HG03520 (cell line): Measurements from ENCODE around the gene TBXAS1.

ENCODE experiments used
- ATAC-seq: cut with Tn5 transposase; IDR thresholded peaks from one replicate; pipeline ENCODE4 v1.9.1; 2021; ENCODE audit warnings: mild to moderate bottlenecking, moderate library complexity; ENCODE audit not compliant: unreplicated experiment

TBXAS1 gene

DNA sequence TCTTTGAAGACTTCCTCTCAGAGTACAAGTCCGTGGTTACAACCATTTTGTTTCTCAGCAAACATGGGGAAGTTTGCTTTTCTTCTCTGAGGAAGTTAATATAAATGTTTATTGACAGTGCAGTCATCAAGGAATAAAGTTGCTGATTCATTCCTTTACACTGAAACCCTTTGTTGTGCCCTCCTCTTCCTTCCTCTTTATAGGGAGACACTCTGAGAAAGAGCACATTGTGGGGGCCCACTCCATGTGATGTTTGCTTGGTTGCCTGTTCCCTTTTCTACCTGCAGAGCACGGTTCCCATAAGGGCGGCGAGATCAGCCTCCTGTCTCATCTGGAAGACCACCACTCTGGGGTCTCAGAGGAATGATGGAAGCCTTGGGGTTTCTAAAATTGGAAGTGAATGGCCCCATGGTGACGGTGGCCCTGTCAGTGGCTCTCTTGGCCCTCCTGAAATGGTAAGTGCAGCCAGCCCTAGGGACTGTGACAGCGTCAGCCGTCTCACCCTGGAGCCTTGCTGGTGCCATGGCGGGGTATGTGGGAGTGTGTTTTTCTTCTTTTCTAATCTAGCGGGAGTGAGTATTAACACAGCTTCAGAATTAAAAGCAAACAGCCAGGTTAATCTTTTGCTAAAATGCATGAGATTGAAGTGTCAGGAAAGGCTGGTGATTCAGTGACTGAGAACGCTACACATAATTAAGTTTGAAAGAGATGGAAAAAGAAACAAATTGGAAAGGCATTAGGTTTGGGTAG, at the start of gene TBXAS1:
Gene TBXAS1 (plus strand): TSS at position 240 of the 750 bp plus-strand sequence. CDS start 127 bp downstream, at position 367.
- peak; percentile 50 for ATAC-seq

DNA sequence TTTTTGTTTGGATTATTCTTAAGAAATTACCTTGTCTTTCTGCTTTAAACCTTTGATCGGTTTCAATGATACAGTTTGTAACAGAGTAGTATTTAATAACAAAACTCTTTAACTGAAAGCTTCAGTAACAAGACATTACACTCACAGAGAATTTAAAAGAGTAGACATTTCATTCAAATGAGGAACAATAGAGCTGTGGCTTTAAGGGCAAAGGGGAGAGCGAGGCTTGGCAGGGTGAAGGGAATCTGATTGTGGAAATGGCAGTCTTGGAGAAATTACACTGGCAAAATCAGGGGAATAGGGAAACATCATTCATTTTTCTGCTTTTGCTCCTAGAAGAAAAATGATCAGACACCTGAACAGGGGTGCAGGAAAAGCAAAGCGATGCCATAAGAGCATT, 46.1 kb upstream of the TBXAS1 start:
- no peak for ATAC-seq

DNA sequence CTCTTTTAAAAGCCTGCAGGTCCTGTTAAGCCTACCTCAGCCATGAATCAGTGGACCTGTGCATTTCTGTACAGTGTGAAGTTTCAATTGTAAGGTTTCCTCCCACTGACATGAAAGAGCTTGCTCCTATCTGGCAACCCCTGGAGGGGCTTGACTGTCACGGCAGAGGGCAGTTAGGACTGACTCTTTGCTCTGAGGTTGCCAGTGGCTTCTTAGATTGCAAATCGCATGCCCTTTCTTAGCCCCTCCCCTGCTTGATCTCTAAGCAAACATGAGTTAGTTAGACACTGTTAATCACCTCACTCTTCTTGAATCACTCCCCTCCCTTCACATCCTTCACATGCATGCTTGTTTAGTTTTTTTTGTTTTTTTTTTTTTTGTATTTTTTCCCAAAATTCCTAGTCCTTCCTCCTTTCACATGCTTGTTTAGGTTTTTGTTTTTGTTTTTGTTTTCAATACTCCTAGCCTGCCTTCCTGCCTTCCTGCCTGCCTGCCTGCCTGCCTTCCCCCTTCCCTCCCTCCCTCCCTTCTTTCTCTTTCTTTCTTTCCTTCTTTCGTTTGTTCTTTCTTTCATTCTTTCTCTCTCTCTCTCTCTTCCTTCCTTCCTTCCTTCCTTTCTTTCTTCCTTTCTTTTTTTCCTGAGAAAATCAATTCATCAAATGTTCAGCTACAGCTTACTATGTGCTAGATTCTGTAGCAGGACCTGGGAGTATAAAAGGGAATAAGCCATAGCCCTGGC, 45.2 kb upstream of the TBXAS1 start:
- ATAC-seq, result no peak

DNA sequence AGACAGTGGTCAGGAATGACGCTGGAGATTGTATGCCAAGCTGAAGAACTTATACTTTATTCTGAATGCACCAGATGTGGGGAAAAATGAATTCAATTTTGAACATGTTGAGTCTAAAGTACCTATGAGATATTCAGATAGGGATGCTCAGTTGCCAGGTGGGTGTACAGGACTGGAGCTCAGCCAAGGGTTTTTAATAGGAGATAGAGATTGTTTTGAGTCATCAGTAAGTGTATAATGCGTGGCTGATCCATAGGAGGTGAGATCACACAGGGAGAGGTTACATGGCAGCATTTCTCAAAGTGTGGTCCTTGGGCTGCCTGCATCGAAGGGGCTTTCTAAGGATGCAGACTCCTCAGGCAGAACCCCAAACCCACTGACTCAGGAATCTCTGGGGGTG, 44.4 kb upstream of the TBXAS1 start:
- ATAC-seq, result no peak

DNA sequence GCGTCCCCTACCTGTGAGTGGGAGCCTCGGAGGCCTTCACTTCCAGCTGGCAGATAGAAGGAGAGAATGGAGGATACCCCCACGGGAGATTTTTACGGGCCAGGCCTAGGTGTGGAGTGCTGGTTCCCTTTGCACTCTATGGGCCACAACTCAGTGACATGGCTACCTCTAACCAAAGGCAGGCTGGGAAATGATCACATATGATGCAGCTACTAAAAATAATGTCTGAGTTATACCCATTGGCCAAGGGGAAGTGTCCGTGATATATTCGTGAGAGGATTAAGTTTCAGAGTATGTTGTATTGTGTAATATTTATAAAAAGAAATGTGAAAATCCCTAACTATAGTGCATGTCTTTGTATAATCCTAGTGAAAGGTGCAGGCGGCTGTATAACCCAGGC, 37.7 kb upstream of the TBXAS1 start:
- ATAC-seq, result no peak

DNA sequence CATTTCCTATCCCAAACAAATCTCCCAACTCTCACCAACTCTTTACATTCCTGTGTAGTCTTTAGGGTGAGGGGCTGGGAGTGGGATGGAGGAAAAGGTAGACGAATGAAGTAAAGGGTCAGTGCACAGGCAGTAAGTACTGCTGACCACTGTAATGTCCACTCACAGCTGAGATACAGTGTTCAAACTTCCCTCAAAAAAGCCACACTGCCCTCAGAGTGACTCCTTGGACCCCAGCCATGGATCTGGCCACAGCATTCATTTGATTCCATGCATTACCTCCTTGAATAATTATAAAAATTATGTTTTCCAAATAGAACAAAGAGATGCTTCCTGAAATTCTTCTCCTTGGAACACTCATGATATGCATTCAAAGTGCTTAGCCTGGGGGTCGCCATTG, 31.5 kb upstream of the TBXAS1 start:
- ATAC-seq, result no peak

DNA sequence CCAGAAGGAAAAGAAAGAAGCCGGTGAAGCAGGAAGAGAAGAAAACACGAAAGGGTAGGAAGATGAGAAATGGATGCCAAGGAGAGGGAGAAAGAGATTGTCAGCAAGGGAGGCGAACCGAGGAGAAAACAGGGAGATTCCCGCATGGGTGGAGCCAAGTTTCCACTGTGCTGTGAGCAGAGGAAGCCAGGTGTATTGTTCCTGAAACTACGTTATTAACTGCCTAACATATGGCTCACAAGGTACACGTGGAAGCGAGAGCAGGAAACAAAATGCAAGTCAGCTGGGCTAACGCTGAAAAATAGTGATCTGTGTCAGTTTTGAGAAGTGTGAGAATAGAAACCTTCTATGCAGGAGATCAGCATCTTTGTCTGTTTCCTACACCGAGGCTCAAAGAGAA, 30.8 kb upstream of the TBXAS1 start:
- ATAC-seq, result peak; percentile 56

DNA sequence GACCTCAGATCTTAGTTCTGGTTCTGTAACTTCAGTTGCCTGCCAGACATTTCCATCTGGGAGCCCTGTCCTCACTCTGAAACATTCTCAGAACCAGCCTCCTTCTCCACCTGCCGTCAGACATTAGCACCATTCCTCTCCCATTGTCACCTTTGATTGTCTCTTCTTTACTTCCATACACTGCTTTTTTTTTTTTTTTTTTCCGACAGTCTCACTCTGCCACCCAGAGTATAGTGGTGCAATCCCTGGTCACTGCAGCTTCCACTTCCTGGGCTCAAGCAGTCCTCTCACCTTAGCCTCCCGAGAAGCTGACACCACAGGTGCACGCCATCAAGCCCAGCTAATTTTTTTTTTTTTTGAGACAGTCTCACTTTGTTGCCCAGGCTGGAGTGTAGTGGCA, 30.2 kb upstream of the TBXAS1 start:
- no peak for ATAC-seq

DNA sequence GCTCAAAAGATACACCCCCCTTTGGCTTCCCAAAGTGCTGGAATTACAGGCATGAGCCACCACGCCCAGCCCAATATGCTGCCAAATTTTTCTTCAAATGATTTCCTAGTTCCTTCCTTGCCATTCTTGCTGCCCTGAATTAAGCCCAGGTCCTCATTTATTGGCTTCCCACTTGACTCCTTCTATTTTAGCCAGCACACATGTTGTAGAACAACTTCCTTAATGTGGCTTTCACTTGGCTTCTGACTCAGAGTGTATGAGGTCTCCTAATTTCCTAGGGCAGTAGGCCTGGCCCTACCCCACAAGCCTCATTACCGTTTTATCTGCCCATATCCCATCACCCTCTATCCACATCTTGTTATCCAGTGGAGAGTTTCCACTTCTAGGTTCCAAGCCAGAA, 29.5 kb upstream of the TBXAS1 start:
- ATAC-seq, result no peak

DNA sequence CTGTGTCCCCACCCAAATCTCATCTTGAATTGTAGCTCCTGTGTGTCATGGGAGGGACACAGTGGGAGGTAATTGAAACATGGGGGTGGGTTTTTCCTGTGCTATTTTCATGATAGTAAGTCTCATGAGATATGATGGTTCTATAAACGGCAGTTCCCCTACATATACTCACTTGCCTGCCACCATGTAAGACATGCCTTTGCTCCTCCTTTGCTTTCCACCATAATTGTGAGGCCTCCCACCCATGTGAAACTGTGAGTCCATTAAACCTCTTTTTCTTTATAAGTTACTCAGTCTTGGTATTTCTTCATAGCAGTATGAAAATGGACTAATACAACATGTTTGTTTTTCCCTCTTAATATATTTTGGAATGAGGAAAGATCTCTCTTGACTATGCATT, 24.5 kb upstream of the TBXAS1 start:
- ATAC-seq, result no peak

DNA sequence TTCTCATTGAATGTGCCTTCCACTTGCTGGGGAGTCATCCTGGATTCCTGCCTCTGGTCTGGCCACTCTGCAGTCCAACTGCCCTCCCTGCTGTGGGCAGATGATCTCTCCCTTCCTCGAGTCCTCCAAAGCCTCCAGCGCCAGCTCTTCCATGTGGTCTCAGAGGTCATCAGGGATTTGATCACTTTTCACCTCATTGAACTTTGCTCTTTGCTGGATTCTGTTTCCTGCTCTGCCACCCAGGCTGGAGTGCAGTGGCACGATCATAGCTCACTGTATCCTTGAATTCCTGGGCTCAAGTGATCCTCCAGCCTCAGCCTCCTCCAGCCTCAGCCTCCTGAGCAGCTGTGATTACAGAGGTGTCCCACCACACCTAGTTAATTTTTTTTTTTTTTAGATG, 22.1 kb upstream of the TBXAS1 start:
- no peak for ATAC-seq

DNA sequence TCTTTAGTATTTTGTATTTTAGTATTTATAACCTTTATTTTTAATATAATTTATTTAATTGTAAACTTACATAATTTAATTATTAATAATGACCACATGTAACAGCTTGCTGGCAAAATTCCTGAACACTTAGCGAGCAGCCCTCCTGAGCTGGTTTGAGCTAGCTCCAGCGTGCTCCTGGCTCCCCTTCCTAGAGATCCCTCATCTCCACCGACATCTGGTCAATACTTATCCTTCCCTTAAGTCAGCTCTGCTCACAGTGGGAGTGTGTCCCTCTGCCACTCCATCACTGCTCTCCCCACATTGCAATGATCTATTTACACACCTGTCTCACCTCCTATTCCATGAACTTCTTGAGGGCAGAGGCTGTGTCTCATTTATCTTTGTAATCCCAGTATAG, 20.6 kb upstream of the TBXAS1 start:
- no peak for ATAC-seq

DNA sequence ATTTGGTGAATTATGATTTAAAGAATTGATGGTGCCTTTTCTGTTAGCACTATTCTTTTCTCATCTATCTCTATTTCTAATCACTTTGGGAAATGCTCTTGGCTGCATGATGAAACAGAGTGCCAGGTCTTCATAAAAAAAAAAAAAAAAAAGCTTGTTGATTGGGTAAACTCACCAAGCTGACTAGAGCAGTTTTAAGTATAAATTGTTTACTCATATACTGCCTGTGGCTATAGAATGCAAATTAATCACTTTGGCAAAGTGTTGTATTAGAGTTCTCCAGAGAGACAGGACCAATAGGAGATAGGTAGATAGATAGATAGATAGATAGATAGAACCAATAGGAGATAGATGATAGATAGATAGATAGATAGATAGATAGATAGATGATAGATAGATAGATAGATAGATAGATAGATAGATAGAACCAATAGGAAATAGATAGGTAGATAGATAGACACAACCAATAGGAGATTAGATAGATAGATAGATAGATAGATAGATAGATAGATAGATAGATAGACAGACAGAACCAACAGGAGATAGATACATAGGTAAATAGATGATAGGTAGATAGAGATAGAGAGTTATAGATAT, 20.1 kb upstream of the TBXAS1 start:
- ATAC-seq, result no peak

DNA sequence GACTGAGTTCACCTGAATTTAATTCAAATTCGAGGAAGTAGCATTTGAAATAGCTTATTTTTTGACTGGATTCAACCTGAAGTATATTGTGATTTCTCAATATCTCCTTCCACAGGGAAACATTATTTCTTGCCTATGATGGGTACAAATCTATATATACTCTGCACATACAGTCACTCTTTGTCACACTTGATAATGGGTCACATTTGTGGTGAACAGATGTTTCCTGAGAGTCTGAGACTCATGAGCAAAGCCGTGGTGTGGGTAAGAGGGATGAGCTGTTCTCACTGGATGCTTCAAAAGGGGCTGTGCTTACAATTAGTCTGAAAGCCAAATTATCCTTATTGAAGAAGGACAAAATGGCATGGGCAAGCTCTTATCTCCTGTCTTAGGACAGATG, 18.0 kb upstream of the TBXAS1 start:
- ATAC-seq, result no peak

DNA sequence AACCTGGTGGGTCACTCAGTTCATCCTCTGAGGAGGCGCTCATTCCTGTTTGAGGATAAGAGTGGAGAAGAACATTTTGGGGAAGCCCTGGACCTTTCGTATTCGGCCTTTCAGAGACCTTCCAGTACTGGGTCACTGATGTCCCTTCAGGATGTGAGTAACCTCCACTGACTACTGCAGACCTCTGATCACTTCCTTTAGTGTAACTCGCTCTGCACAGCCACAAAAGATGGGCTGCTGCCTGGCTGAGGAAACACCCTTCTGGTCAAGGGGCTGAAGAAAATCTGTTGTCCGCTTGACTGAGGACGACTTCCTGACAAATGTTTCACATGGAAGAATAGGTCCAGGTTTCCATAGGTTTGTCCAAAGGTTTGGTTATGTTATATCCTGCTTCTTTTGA, 15.9 kb upstream of the TBXAS1 start:
- no peak for ATAC-seq

DNA sequence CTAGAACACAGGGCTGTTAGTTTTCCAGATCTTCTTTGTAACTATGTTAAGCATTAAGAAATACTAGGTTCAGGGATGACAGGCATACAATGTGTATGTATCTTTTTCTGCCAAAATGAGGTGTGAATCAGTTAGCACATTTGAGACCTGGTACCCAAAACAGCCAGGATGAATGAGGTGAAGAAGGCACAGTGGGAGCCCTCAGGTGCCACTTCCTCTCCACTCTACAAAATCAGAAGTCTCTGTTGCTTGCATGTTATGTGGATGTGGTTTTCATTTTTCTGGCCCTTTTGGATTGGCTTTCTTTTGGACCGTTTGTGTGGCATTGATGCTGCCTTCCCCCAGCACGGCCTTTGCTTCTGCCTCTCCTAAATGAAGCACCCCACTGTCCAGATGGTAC, 15.4 kb upstream of the TBXAS1 start:
- ATAC-seq, result no peak

DNA sequence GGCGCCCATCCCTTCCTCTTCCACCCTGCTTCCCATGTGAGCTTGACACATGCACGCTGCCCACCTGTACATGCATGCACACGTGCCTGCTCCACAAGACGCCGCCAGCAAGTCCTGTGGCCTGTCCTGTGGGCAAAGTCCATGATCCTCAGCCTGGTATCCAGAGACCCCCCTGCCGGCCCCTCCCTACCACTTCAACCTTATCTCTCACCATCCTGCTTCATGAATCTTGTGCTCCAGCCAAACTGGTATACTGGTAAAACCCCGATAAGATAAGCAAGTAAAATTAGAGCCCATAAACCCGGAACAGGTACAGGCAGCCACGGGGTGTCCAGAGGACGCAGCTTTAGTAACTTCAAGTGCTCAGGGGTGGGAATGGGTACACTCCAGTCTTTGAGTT, 11.8 kb upstream of the TBXAS1 start:
- ATAC-seq, result no peak

DNA sequence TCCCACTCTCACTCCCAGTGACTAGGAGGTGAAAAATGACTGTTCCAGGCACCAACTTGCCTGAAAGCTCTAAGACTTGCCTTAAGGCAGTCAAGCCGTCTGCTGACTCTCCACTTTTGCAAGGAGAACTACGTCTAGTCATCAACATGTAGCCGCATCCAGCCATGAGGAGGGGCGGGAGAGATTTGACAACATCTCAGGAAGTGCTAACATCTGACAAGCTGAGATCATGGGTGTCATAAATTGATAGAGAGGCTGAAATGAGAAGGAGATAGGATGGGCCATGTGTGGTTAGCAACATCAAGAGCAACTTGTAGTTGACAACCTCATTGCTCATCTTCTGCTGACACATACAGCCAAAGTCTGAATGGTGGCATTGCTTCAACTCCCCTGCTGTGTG, 9.0 kb upstream of the TBXAS1 start:
- no peak for ATAC-seq

DNA sequence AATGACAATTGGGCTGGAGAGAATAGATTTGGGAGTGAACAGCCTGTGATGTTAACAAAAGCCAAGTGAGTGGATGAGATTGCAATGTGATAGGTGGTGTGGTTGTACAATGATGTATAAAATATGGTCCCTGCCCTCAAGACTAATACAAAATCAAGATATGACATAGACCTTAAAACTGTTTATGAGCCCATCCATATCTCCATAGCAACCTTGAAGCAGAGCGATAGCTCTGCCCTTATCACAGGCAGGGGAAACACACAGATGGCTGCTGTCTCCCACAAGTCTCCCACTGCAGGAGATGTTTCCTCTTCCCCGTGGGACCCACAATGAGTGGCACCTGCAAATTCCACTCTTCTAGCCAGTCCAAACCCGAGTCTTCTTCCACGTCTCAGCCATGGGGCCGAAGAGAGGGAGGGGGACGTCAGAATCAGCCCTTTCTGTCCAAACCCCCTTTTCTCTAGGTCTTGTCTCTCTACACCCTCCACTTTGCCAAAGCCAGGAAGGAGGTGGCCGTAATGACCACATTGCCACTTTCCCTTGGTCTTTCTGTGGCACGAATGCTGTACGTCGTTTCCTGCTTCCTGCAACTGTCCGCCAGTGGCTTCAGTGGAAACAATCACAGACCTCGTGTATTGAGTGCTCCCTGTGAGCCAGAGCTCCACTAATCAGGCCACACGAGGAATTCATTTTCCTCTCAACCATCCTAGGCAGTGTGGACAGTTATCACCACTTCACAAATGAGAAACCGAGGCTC, 7.5 kb upstream of the TBXAS1 start:
- no peak for ATAC-seq

DNA sequence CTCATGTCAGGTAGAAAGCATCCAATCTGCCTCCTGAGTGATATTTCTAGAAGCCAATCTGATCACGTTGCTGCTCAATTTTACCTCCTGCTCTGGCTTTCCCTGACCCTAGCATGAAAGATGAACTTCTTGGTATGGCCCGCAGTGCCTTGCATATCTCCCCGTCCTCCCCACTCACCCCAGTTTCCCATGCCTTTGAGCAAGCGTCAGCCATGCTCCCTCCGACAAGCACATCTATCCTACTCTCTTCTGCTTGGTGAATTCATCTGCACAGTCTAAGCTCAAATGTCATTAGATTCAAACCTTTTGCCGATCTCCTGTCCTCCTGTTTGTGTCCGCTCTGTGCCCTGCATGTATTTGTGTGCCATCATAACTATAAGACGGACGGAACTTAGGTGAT, 6.2 kb upstream of the TBXAS1 start:
- no peak for ATAC-seq

DNA sequence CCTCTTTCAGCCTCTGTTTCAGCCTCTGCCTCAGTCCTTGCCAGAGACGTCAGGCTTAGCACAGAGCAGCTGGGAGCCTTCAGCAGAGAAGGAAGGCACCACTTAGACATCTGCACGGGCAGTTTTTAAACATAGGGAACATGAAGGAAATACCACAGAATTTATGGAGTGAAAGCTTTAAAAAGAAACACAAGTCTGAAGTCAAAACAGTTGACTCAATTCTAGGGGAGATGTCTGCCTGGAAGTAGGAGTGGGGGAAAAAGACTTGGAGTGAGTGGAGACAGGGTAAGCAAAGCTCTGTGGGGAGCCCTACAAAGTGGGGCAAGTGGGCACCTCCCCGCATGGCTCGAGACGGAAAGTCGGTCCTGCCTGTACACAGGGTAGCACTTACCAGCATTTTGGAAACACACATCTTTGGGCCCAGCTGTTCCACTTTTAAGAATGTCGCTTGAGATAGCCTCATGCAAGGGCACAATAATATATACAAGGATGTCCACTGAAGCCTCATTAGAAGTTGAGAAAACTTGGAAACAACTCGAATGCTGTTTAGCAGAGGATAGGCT, 5.0 kb upstream of the TBXAS1 start:
- no peak for ATAC-seq
